ENCODE measurements around the gene SCGB1C1.

The SCGB1C1 gene

GRCh38 chr11:204587-205109 lies 11.8 kb downstream of the SCGB1C1 start:
- no peak for TF ChIP-seq CTCF (IDR thresholded peaks at IDR 0.05; ENCODE audit: low read depth, low read length, missing control alignments)
- peaks cover 31% of the 10 kb centered on the region for H3K36me3 ChIP-seq (replicated peaks)
- H3K27ac ChIP-seq = no peak overlapping the region
- H3K27me3 ChIP-seq (replicated peaks) = no peaks in the 10 kb centered on the region
- no peak for DNase-seq
- no peak overlapping the region for H3K4me3 ChIP-seq (ENCODE audit: low read depth, low read length)
- in situ Hi-C loops (cut with HindIII; ENCODE audit: low pct_ligation_motif_present, low sequenced_read_pairs) = no loop called here

GRCh38 chr11:205221-206001 lies 12.5 kb downstream of the SCGB1C1 start:
- Histone ChIP-seq H3K4me3 (ENCODE audit: low read depth, low read length) (peak overlapping the region; percentile 92), H3K27me3 (replicated peaks) (no peaks in the 10 kb centered on the region), H3K27ac (no peak overlapping the region), H3K36me3 (replicated peaks) (peaks cover 37% of the 10 kb centered on the region)
- in situ Hi-C loops (cut with HindIII; ENCODE audit: low pct_ligation_motif_present, low sequenced_read_pairs) = no loop called here
- TF ChIP-seq CTCF (IDR thresholded peaks at IDR 0.05; ENCODE audit: low read depth, low read length, missing control alignments) = no peak
- DNase-seq = no peak

- Histone ChIP-seq H3K4me3 (ENCODE audit: low read depth, low read length) (peak overlapping the region; percentile 92), H3K36me3 (replicated peaks) (peaks cover 39% of the 10 kb centered on the region), H3K27me3 (replicated peaks) (no peaks in the 10 kb centered on the region), H3K27ac (no peak overlapping the region)
- in situ Hi-C loops (cut with HindIII; ENCODE audit: low pct_ligation_motif_present, low sequenced_read_pairs) = no loop called here
- no peak for TF ChIP-seq CTCF (IDR thresholded peaks at IDR 0.05; ENCODE audit: low read depth, low read length, missing control alignments)
- DNase-seq = no peak
Measured at GRCh38 chr11:206002-206384, 13.1 kb downstream of the SCGB1C1 start.

- in situ Hi-C loops (cut with HindIII; ENCODE audit: low pct_ligation_motif_present, low sequenced_read_pairs) = no loop called here
- TF ChIP-seq CTCF (IDR thresholded peaks at IDR 0.05; ENCODE audit: low read depth, low read length, missing control alignments) = no peak
- DNase-seq = no peak
- H3K27ac ChIP-seq = peak overlapping the region; percentile 97
- H3K27me3 ChIP-seq (replicated peaks) = no peaks in the 10 kb centered on the region
- peaks cover 43% of the 10 kb centered on the region for H3K36me3 ChIP-seq (replicated peaks)
- peak overlapping the region; percentile 92 for H3K4me3 ChIP-seq (ENCODE audit: low read depth, low read length)
Measured at GRCh38 chr11:206526-207207, 13.8 kb downstream of the SCGB1C1 start.

- peak within 1 kb of the TSS; percentile 92 for H3K4me3 ChIP-seq (ENCODE audit: low read depth, low read length)
- H3K27ac ChIP-seq = peak within 1 kb of the TSS; percentile 97
- in situ Hi-C loops (cut with HindIII; ENCODE audit: low pct_ligation_motif_present, low sequenced_read_pairs) = no loop called here
- H3K36me3 ChIP-seq (replicated peaks) = peaks cover 50% of the 10 kb centered on the region
- TF ChIP-seq CTCF (IDR thresholded peaks at IDR 0.05; ENCODE audit: low read depth, low read length, missing control alignments) = no peak
- H3K27me3 ChIP-seq (replicated peaks) = no peaks in the 10 kb centered on the region
- peak; percentile 98 for DNase-seq
Measured at GRCh38 chr11:207208-207862, 14.5 kb downstream of the SCGB1C1 start, which contains the start of the genes BET1L and RIC8A. TSS of gene BET1L (minus strand) at chr11:207399. CDS start at chr11:207321, 78 bp downstream. TSS of gene RIC8A (plus strand) at chr11:207708. CDS start at chr11:208855, 1,147 bp downstream.
